Ecto neural progenitor cell (in vitro differentiated cells): ENCODE measurements around the gene OR1D5.
A peak's percentile ranks its signal among the peaks of the same experiment; 100 is the strongest.
"Not testable (repeated sequence)": the region's sequence is repeated elsewhere in the genome, so short reads cannot be mapped to it uniquely, and the experiment has no call there.

Source experiments
- DNase-seq: peaks from one replicate; pipeline ENCODE4 v3.0.0-alpha.2; 2018; ENCODE audit warnings: low spot score

The OR1D5 gene, protein sequence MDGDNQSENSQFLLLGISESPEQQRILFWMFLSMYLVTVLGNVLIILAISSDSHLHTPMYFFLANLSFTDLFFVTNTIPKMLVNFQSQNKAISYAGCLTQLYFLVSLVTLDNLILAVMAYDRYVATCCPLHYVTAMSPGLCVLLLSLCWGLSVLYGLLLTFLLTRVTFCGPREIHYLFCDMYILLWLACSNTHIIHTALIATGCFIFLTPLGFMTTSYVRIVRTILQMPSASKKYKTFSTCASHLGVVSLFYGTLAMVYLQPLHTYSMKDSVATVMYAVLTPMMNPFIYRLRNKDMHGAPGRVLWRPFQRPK

GRCh38 chr17:3063507-3063906 is at the start of gene OR1D5:
TSS of gene OR1D5 (minus strand) at chr17:3063607. CDS start at chr17:3063607, 0 bp downstream.
- DNase-seq: not testable (repeated sequence)

DNA sequence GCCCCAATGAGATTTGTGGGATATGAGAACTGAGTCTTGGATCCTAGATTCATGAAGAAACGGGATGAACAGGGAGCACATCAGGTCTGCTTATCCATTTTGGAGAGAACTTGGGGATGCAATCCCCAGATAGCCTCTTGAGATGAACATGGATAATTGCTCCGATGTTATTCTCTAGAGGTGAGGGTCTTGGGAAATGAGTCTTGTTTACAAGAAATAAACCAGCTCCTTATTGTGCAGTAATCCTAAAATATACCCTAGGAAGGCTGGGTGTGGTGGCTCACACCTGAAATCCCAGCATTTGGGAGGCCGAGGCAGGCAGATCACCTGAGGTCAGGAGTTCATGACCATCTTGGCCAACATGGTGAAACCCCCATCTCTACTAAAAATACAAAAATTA is 40.9 kb upstream of the OR1D5 start, which contains the start of gene OR1D2:
OR1D2 (minus strand) TSS at position 101 of the 400 bp plus-strand sequence. CDS start 11,426 bp downstream, outside the sequence.
- DNase-seq: no peak

DNA sequence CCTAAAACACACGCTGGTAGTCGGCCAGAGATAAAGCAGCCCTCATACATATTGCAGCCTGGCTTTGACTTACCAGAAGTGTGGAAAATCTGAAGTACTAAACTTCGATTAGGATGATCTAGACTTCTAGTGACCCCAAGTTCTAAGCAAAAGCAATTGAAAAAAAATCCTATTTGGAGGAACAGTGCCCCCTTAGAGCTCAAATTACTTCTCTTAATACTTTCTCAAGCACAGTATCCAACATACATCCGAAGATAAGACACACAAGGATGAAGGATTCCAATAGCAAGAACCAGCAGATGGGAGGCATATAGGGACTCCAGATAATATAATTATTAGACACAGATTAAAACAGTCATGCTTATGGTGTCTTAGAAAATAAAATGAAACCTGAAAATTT is 10.4 kb upstream of the OR1D5 start:
- not testable (repeated sequence) for DNase-seq

- DNase-seq: not testable (repeated sequence)
These were observed 1.8 kb upstream of the OR1D5 start for GRCh38 chr17:3065192-3065591.

GRCh38 chr17:3062824-3063377 is 506 bp downstream of the OR1D5 start:
- DNase-seq: not testable (repeated sequence)

GRCh38 chr17:3054868-3055267 is 8.5 kb downstream of the OR1D5 start:
- not testable (repeated sequence) for DNase-seq

GRCh38 chr17:3049705-3050295 is 13.6 kb downstream of the OR1D5 start:
- DNase-seq: peak; percentile 45

DNA sequence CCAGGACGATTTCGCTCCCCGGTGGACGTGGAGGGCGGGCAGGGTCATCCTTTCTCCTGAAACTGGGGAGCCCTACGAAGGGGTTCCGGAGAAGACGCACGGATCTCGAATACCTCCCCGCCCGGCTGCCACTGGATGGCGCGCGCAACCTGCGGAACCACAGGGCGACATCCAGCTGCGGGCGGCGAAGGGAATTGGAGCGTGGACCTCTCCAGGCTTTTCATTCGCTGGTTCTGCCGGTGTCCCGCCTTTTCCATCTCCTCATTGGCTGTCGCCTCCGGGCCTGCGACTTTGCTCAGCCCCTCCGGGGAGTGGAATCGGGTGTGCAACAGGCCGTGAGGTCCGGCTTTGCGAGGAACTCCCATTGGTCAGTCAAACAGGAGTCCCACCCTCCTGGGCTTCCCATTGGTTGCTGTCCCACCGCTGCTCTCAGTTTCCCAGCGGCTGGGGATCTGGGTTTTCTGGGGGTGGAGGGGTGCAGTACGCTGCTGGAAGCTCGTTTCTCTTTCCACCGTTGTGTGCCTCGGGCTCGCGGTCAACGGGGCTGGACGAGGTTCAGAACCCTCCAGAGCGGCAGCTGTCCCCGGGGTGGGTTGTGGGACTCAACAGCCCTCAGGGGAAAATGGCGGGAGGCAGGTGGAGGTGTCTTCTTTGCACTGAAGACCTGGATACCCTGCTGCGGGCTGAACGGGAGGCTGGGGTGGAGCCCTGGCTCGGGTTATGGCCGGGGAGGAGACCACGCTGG is 14.5 kb downstream of the OR1D5 start:
- peak; percentile 99 for DNase-seq

- DNase-seq: no peak
These were observed 16.7 kb downstream of the OR1D5 start for GRCh38 chr17:3046753-3047152.

DNA sequence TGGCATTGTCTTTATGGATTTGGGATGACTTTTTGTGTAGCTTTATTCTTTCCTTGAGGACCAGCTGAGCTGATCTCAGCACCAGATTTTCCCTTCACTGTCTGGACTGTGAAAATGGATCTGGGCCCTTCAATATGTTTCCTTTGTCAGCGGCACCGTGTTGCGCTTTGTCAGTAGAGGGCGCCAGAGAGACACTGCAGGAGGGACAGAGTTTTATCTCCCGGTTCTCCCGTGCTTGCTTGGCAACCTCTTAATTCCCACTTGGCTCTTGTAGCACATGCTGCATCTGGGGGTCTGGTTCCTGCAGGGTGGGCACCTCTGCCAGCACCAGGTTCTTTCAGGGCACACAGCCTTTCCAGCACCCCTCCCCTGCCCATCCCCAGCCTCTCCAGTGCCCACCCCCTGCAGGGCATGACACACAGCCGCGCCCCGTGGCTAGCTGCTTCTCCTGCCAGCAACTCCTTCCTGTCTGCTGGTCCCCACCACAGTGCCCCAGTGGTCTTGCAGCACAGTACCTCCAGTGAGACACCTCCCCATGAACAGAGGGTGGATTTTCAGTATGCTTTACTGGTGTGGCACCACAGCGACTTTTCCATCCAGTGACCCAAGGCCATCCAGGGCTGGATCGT is 19.6 kb downstream of the OR1D5 start:
- peak; percentile 50 for DNase-seq

GRCh38 chr17:3040882-3041281 is 22.5 kb downstream of the OR1D5 start:
- no peak for DNase-seq

GRCh38 chr17:3039736-3040135 is 23.7 kb downstream of the OR1D5 start:
- no peak for DNase-seq

DNA sequence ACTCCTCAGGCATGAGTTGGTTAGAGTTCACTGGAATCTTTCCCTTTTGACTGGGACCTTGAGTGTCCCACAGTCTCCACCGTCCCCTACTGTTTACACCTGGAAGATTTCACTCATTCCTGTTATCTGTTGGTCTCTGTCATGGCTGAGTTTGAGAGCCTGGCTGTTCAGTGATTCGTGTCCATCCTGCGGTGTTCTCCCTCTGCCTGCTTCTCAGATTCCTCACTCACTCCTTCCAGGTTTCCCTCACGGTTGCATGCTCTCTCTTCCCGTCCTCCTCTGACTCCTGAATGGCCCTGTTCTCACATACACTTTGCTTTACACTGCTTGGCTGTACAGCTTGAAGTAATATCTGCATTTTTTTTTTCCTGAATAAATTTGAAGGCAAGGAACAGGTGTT is 24.5 kb downstream of the OR1D5 start:
- no peak for DNase-seq

- no peak for DNase-seq
These were observed 26.1 kb downstream of the OR1D5 start for GRCh38 chr17:3037259-3037658.

DNA sequence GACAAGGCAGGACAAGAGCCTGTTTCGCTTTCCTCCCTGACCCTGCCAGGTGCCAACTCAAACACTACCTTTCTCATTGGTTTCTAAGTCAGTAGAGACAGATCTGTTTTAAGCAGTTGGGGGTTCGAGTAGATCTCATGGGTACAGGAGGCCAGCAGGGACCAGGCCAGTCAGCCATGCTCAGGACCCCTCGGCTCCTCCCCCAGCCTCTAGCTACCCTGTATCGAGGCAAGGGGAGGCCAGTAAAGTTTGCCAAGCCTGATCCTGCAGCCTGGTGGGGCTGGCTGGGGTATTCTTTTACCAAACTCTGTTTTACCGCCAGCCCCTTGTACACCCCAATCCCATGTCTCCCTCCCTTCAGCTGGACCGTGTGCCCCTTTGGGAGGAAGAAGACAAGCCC is 26.6 kb downstream of the OR1D5 start:
- no peak for DNase-seq

DNA sequence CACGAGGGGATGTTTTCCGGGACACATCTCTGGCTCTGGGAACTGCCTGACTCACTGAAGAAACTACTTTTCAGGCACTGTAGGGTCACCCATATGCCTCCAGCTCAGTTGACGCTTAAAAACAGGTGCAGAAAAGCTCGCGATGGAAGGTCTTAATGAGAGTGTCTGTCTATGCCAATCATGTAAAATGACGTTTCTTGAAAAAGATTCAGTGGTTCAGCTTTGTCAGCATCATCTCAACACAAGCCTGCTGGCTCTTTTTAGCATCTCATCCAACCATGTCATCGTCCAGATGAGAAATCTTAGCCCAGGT is 27.5 kb downstream of the OR1D5 start:
- DNase-seq: no peak

DNA sequence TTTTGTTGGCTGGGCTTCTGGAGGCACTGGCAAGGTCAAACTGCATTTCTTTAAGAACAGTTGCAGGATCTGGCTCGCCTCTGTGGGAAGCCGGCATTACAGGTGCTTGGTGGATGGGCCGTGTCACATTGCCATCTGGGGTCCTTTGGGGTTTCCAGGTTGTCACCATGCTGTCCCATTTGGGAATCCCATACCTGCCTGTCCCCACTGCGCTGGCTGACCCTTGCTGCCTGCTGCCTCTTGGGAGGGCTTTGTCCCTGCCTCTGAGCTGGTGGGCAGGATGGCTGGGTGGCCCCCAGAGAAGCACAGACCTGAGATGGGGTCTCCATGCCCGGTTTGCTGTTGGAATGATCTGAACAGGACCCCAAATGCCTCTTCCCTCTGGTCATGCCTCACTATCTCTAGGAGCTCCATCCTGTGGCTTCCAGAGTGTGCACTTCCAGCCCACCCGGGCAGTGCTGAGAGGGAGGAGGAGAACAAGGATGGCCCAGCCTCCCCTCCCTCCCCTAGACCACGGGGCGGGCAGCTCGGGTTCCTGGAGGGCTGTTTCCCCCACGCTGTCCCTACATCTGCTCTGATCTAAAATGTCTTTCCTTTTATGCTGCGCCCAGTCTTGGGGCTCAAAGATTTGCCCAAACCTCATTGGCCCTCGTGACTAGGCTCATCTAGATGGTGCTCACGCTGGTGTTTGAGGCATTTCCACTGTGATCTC is 28.0 kb downstream of the OR1D5 start:
- DNase-seq: peak; percentile 47

DNA sequence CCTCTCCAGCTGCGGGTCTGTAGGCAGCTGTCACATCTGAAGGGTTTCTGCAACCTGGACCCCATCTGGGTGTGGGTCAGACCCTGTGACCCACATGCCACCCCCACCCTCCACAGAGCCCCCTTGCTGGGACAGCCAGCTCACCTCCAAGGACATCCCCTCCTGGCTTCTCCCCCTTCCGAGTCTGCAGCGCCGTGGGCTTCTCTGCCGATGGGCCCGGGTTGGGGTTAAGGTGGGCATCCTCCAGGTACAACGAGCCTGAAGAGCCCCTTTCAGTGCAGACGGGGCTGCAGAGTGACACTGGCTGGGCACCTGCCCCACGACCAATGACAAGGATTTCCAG is 28.9 kb downstream of the OR1D5 start:
- DNase-seq: no peak

- peak; percentile 48 for DNase-seq
These were observed 29.4 kb downstream of the OR1D5 start for GRCh38 chr17:3033741-3034577.

DNA sequence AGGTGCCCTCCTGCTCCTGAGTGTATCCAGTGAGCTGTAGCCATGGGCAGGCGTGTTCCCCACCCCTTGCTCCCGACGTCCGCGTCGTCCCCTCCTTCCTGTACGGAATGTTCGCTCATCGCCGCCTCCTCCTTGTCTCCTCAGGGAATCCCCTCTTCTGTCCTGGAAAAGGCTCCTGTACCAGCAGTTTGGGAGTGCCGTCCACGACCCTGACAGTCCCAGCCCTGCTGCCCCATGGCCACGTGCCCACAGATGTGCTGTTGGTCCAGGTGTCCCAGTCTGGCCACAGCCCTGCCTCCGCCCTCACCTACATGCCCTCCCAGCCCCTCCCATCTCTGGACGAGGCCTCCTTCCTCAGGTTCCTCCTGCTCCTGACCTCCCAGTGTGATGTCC is 30.2 kb downstream of the OR1D5 start:
- DNase-seq: peak; percentile 43
